Uterus (tissue), 4 donors: ENCODE data around the gene KCNMA1. TPM values are rescaled to one million over a fixed set of nuclear protein-coding genes. Genes with fewer than 3 reads are reported as not detected.

Source experiments
- DNase-seq, 2 donors: peaks; one replicate each; pipeline ENCODE4 v3.0.0-alpha.2; 2019 to 2020
- H3K27ac ChIP-seq, 2 donors: fragments of 200-600 bp; sonication (generic); 1 replicate in 1 of 2; 2 replicates in 1 of 2; pipeline ENCODE4 v1.5.1; 2016 to 2018
- H3K27me3 ChIP-seq, 2 donors: fragments of 200-600 bp; sonication (generic); one replicate each; pipeline ENCODE4 v1.5.1; 2018 to 2019; ENCODE audit warnings: control low read depth in 1 of 2
- H3K36me3 ChIP-seq, 2 donors: fragments of 200-600 bp; sonication (generic); one replicate each; pipeline ENCODE4 v1.5.1; 2019; ENCODE audit warnings: control low read depth in 1 of 2
- H3K4me1 ChIP-seq, 2 donors: fragments of 200-600 bp; sonication (generic); one replicate each; pipeline ENCODE4 v1.5.1; 2018 to 2019; ENCODE audit warnings: control low read depth in 1 of 2
- H3K4me3 ChIP-seq, 2 donors: fragments of 200-600 bp; sonication (generic); 1 replicate in 1 of 2; 2 replicates in 1 of 2; pipeline ENCODE4 v1.5.1; 2018 to 2019; ENCODE audit warnings: mild to moderate bottlenecking in 1 of 2
- H3K9me3 ChIP-seq, 2 donors: fragments of 200-600 bp; sonication (generic); one replicate each; pipeline ENCODE4 v1.5.1; 2019; ENCODE audit warnings: control low read depth in 1 of 2
- CTCF ChIP-seq, 4 experiments: fragments of 200-600 bp in 2 of 4; fragments of 450-650 bp in 2 of 4; sonication (generic) in 2 of 4; IDR thresholded peaks; one replicate each; pipeline ENCODE4 v1.5.1; 2016 to 2019; ENCODE audit warnings: antibody characterized with exemption in 4 of 4, mild to moderate bottlenecking in 2 of 4, moderate library complexity in 1 of 4
- POLR2A ChIP-seq, 2 donors: fragments of 450-650 bp; IDR thresholded peaks; one replicate each; pipeline ENCODE4 v1.6.1; 2016; ENCODE audit warnings: antibody characterized with exemption in 2 of 2, mild to moderate bottlenecking in 1 of 2, moderate library complexity in 1 of 2
- intact Hi-C: fragments of 100-400 bp; cut with DNase I; formaldehyde crosslinking; loops from one replicate; pipeline ENCODE4 v1.15.1; 2023; ENCODE audit warnings: low total_unique reads
- total RNA-seq, 4 donors: library from RNA; depleted of rRNA in 3 of 4; stranded (reverse); fragments of >200 nt in 3 of 4; gene quantifications; one replicate each; pipeline versions ENCODE4 v1.1.0 to v1.2.4, GENCODE V29; 2014 to 2023
- donor health status: DM: yes; HTN: yes; CAD: no.

The KCNMA1 gene
- total RNA-seq, 4 donors from 2014 or later = 86.2 to 236 (median 164) TPM

- Histone ChIP-seq H3K27me3 (no peaks in the 10 kb centered on the region), H3K36me3 (no peaks in the 10 kb centered on the region), H3K4me1 (no peaks in the 10 kb centered on the region), H3K27ac (peak overlapping the region in 1 of 2 donors; percentile 21), H3K9me3 (no peaks in the 10 kb centered on the region), H3K4me3 (no peak overlapping the region)
- intact Hi-C loops = no loop called here
- DNase-seq = no peak
- TF ChIP-seq POLR2A (IDR thresholded peaks at IDR 0.05) (no peak), CTCF (IDR thresholded peaks at IDR 0.05) (no peak)
Observed at GRCh38 chr10:77547307-77548050, 90.1 kb downstream of the KCNMA1 start.

GRCh38 chr10:77546042-77546441 is 91.6 kb downstream of the KCNMA1 start:
- H3K4me1 ChIP-seq = no peaks in the 10 kb centered on the region
- no peak for DNase-seq
- H3K27ac ChIP-seq = no peak overlapping the region
- TF ChIP-seq POLR2A (IDR thresholded peaks at IDR 0.05) = no peak
- no peak for TF ChIP-seq CTCF (IDR thresholded peaks at IDR 0.05)
- no peak overlapping the region for H3K4me3 ChIP-seq
- H3K27me3 ChIP-seq = no peaks in the 10 kb centered on the region
- no peaks in the 10 kb centered on the region for H3K36me3 ChIP-seq
- no peaks in the 10 kb centered on the region for H3K9me3 ChIP-seq
- intact Hi-C loops = no loop called here

GRCh38 chr10:77545585-77545984 is 92.0 kb downstream of the KCNMA1 start:
- intact Hi-C loops = no loop called here
- no peaks in the 10 kb centered on the region for H3K4me1 ChIP-seq
- DNase-seq = no peak
- H3K4me3 ChIP-seq = no peak overlapping the region
- no peaks in the 10 kb centered on the region for H3K9me3 ChIP-seq
- no peaks in the 10 kb centered on the region for H3K36me3 ChIP-seq
- H3K27ac ChIP-seq = no peak overlapping the region
- H3K27me3 ChIP-seq = no peaks in the 10 kb centered on the region
- TF ChIP-seq POLR2A (IDR thresholded peaks at IDR 0.05) (no peak), CTCF (IDR thresholded peaks at IDR 0.05) (no peak)

GRCh38 chr10:77544617-77545016 is 93.0 kb downstream of the KCNMA1 start:
- TF ChIP-seq CTCF (IDR thresholded peaks at IDR 0.05) (no peak), POLR2A (IDR thresholded peaks at IDR 0.05) (no peak)
- Histone ChIP-seq H3K27ac (no peak overlapping the region), H3K4me1 (no peaks in the 10 kb centered on the region), H3K9me3 (no peaks in the 10 kb centered on the region), H3K36me3 (no peaks in the 10 kb centered on the region), H3K4me3 (no peak overlapping the region), H3K27me3 (no peaks in the 10 kb centered on the region)
- intact Hi-C loops = no loop called here
- no peak for DNase-seq

- H3K9me3 ChIP-seq = no peaks in the 10 kb centered on the region
- H3K4me3 ChIP-seq = no peak overlapping the region
- intact Hi-C loops = no loop called here
- no peaks in the 10 kb centered on the region for H3K27me3 ChIP-seq
- TF ChIP-seq POLR2A (IDR thresholded peaks at IDR 0.05) = no peak
- TF ChIP-seq CTCF (IDR thresholded peaks at IDR 0.05) = no peak
- no peak overlapping the region for H3K27ac ChIP-seq
- H3K36me3 ChIP-seq = no peaks in the 10 kb centered on the region
- DNase-seq = no peak
- no peaks in the 10 kb centered on the region for H3K4me1 ChIP-seq
Observed at GRCh38 chr10:77542710-77543259, 94.8 kb downstream of the KCNMA1 start.
